ENCODE results near the gene ZNF511.

DNA sequence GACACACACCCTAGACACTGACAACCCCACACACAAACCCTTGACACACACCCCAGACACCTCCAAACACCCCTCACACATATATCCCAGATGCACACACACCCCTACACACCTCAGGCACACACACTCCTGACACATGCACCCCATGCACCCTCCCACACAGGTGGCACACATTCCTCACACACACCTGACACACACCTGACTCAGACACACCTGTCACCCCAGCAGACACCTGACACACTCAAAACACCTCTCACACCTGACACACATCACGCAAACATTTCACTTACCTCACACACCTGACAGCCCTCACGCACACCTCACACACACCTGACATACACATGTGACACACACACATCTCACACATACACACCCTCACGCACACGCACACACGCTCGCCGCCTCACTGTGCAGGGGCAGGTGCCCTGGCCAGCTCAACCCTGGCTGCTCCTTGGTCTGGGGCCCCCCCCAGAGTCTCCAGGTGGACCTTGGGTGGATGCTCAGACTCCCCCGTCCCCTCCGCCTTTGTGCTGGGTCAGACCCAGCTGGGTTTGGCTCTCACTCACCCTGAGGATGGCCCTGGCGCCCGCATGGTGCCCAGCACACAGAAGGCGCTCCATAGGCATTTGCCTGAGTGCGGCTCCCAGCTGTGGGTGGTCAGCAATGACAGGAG, 31.1 kb downstream of the ZNF511 start:
- TF ChIP-seq, protein P1, sequence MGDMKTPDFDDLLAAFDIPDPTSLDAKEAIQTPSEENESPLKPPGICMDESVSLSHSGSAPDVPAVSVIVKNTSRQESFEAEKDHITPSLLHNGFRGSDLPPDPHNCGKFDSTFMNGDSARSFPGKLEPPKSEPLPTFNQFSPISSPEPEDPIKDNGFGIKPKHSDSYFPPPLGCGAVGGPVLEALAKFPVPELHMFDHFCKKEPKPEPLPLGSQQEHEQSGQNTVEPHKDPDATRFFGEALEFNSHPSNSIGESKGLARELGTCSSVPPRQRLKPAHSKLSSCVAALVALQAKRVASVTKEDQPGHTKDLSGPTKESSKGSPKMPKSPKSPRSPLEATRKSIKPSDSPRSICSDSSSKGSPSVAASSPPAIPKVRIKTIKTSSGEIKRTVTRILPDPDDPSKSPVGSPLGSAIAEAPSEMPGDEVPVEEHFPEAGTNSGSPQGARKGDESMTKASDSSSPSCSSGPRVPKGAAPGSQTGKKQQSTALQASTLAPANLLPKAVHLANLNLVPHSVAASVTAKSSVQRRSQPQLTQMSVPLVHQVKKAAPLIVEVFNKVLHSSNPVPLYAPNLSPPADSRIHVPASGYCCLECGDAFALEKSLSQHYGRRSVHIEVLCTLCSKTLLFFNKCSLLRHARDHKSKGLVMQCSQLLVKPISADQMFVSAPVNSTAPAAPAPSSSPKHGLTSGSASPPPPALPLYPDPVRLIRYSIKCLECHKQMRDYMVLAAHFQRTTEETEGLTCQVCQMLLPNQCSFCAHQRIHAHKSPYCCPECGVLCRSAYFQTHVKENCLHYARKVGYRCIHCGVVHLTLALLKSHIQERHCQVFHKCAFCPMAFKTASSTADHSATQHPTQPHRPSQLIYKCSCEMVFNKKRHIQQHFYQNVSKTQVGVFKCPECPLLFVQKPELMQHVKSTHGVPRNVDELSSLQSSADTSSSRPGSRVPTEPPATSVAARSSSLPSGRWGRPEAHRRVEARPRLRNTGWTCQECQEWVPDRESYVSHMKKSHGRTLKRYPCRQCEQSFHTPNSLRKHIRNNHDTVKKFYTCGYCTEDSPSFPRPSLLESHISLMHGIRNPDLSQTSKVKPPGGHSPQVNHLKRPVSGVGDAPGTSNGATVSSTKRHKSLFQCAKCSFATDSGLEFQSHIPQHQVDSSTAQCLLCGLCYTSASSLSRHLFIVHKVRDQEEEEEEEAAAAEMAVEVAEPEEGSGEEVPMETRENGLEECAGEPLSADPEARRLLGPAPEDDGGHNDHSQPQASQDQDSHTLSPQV (IDR thresholded peaks at IDR 0.05): no peak
- TF ChIP-seq SMC3 (conservative IDR thresholded peaks at IDR 0.05; ENCODE audit: insufficient read depth, low read depth, low read length) (no peak), TCF7L2 (IDR thresholded peaks at IDR 0.05; ENCODE audit: low read depth, low read length) (no peak), DDX20 (tag; IDR thresholded peaks at IDR 0.05; ENCODE audit: low read depth) (no peak), BHLHE40 (IDR thresholded peaks at IDR 0.05; ENCODE audit: low read length) (no peak), RAD51 (IDR thresholded peaks at IDR 0.05; ENCODE audit: borderline replicate concordance, low read depth) (no peak), POLR2A (conservative IDR thresholded peaks at IDR 0.05) (no peak), KAT7 (CRISPR knock-in tag; IDR thresholded peaks at IDR 0.05; ENCODE audit: borderline replicate concordance) (no peak), MAFK (IDR thresholded peaks at IDR 0.05; ENCODE audit: low read length) (no peak), MYNN (IDR thresholded peaks at IDR 0.05) (no peak), MYNN (CRISPR knock-in tag; IDR thresholded peaks at IDR 0.05) (no peak), ZBTB1 (CRISPR knock-in tag; IDR thresholded peaks at IDR 0.05; ENCODE audit: borderline replicate concordance, low read depth) (no peak), NFYB (IDR thresholded peaks at IDR 0.05; ENCODE audit: extremely low read depth, insufficient read length) (no peak)
- TF ChIP-seq, protein P2, sequence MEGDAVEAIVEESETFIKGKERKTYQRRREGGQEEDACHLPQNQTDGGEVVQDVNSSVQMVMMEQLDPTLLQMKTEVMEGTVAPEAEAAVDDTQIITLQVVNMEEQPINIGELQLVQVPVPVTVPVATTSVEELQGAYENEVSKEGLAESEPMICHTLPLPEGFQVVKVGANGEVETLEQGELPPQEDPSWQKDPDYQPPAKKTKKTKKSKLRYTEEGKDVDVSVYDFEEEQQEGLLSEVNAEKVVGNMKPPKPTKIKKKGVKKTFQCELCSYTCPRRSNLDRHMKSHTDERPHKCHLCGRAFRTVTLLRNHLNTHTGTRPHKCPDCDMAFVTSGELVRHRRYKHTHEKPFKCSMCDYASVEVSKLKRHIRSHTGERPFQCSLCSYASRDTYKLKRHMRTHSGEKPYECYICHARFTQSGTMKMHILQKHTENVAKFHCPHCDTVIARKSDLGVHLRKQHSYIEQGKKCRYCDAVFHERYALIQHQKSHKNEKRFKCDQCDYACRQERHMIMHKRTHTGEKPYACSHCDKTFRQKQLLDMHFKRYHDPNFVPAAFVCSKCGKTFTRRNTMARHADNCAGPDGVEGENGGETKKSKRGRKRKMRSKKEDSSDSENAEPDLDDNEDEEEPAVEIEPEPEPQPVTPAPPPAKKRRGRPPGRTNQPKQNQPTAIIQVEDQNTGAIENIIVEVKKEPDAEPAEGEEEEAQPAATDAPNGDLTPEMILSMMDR (IDR thresholded peaks at IDR 0.05 in 2 of 3, conservative IDR thresholded peaks at IDR 0.05 in 1 of 3; ENCODE audit: insufficient read depth in 2 of 3, low read depth in 1 of 3, low read length in 3 of 3): no peak
- TF ChIP-seq, protein P3, sequence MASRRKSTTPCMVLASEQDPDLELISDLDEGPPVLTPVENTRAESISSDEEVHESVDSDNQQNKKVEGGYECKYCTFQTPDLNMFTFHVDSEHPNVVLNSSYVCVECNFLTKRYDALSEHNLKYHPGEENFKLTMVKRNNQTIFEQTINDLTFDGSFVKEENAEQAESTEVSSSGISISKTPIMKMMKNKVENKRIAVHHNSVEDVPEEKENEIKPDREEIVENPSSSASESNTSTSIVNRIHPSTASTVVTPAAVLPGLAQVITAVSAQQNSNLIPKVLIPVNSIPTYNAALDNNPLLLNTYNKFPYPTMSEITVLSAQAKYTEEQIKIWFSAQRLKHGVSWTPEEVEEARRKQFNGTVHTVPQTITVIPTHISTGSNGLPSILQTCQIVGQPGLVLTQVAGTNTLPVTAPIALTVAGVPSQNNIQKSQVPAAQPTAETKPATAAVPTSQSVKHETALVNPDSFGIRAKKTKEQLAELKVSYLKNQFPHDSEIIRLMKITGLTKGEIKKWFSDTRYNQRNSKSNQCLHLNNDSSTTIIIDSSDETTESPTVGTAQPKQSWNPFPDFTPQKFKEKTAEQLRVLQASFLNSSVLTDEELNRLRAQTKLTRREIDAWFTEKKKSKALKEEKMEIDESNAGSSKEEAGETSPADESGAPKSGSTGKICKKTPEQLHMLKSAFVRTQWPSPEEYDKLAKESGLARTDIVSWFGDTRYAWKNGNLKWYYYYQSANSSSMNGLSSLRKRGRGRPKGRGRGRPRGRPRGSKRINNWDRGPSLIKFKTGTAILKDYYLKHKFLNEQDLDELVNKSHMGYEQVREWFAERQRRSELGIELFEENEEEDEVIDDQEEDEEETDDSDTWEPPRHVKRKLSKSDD (conservative IDR thresholded peaks at IDR 0.05; ENCODE audit: low read length): no peak

Data from K562 (cell line).